ENCODE results near the gene EFNA1. TPM values are rescaled to one million over a fixed set of nuclear protein-coding genes. Genes with fewer than 3 reads are reported as not detected.

EFNA1 gene
- total and polyA plus RNA-seq, 2 donors (not counting 3 experiments of a cell fraction or from before 2014, with no cell fraction given) = 107 to 289 TPM

GRCh38 chr1:155173478-155174323 is 46.0 kb downstream of the EFNA1 start, which contains the start of gene TRIM46:
TSS of gene TRIM46 (plus strand) at chr1:155173849. CDS start at chr1:155173967, 118 bp downstream.
- H4K20me1 ChIP-seq (replicated peaks; ENCODE audit: control insufficient read depth, extremely low read depth, insufficient read depth, low read length) = no peaks in the 10 kb centered on the region
- no peaks in the 10 kb centered on the region for H3K9me1 ChIP-seq (replicated peaks; ENCODE audit: control insufficient read depth, extremely low read depth, insufficient read depth, low read length)
- intact Hi-C loops (cut with micrococcal nuclease) (loop anchor here (1.0 kb wide), 1 partner anchor 82 kb away; no protein-coding TSS in a partner anchor), dilution Hi-C loops (cut with MboI; ENCODE audit: extremely low pct_ligation_motif_present, low sequenced_read_pairs) (no loop called here)
- peaks cover 6 to 24% of the 10 kb centered on the region in 2 experiments for H3K36me3 ChIP-seq (ENCODE audit: control insufficient read depth in 2 of 2, extremely low read depth in 1 of 2, insufficient read depth in 2 of 2, low read length in 2 of 2)
- H3K4me1 ChIP-seq (ENCODE audit: control insufficient read depth, extremely low read depth, insufficient read depth, low read length) = peaks cover 11% of the 10 kb centered on the region
- ChIA-PET POLR2A (interaction anchor here (0.9 to 1.3 kb wide), 3 partner anchors 20 to 82 kb away, joined by 3 to 8 read pairs (median 3); no protein-coding TSS in a partner anchor), CTCF (interaction anchor here (0.7 to 8.3 kb wide), 23 partner anchors 9 to 201 kb away, joined by 3 to 673 read pairs (median 5); partner anchors contain the start of genes ADAM15 and SLC50A1)
- H3K9me3 ChIP-seq (replicated peaks; ENCODE audit: control insufficient read depth, insufficient read depth, low read length) = no peaks in the 10 kb centered on the region
- peaks cover 16% of the 10 kb centered on the region for H3K79me2 ChIP-seq (ENCODE audit: control insufficient read depth, insufficient read depth, low read length)
- peak within 1 kb of the TSS; percentile 79 for H3K4me2 ChIP-seq (ENCODE audit: insufficient read depth, low read length)
- peak within 1 kb of the TSS; percentile 52 to 91 (median 63) for H3K4me3 ChIP-seq (replicated peaks in 1 of 3; ENCODE audit: insufficient read depth in 1 of 3, low read depth in 1 of 3, low read length in 3 of 3)
- BruUV-seq (replicated peaks) = no TSS peak
- no peaks in the 10 kb centered on the region for H3K27me3 ChIP-seq (ENCODE audit: control insufficient read depth in 2 of 2, insufficient read depth in 2 of 2, low read length in 2 of 2)
- peak within 1 kb of the TSS; percentile 95 for H2AFZ ChIP-seq (ENCODE audit: low read depth, low read length)
- H3K9ac ChIP-seq (replicated peaks; ENCODE audit: extremely low read depth, insufficient read depth, low read length) = peak within 1 kb of the TSS; percentile 90
- no peak for TF ChIP-seq EZH2 (IDR thresholded peaks at IDR 0.05; ENCODE audit: borderline replicate concordance, low read depth, low read length, severe bottlenecking)
- DNase-seq (ENCODE audit: low read depth, low spot score) = peak; percentile 24
- peak within 1 kb of the TSS; percentile 76 for H3K27ac ChIP-seq (ENCODE audit: insufficient read depth, low read depth, low read length)
- FAIRE-seq = peak; percentile 46

GRCh38 chr1:155174324-155175280 is 46.9 kb downstream of the EFNA1 start:
- TF ChIP-seq POLR2A (IDR thresholded peaks at IDR 0.05; ENCODE audit: low read depth, low read length) = no peak
- peak; percentile 36 for TF ChIP-seq POLR2AphosphoS5 (IDR thresholded peaks at IDR 0.05; ENCODE audit: insufficient read depth, low read depth, low read length)
- POLR2A ChIA-PET = no interaction called here
- dilution Hi-C loops (cut with MboI; ENCODE audit: extremely low pct_ligation_motif_present, low sequenced_read_pairs) = no loop called here
- intact Hi-C loops (cut with micrococcal nuclease) = no loop called here
- DNase-seq (ENCODE audit: low read depth, low spot score) (peak; percentile 24), FAIRE-seq (peak; percentile 24)
- peaks cover 16% of the 10 kb centered on the region for H3K79me2 ChIP-seq (ENCODE audit: control insufficient read depth, insufficient read depth, low read length)
- BruUV-seq (replicated peaks) = no TSS peak
- peak overlapping the region; percentile 79 for H3K4me2 ChIP-seq (ENCODE audit: insufficient read depth, low read length)
- H3K9me1 ChIP-seq (replicated peaks; ENCODE audit: control insufficient read depth, extremely low read depth, insufficient read depth, low read length) = no peaks in the 10 kb centered on the region
- no peak overlapping the region for H3K27ac ChIP-seq (ENCODE audit: insufficient read depth, low read depth, low read length)
- H3K4me1 ChIP-seq (ENCODE audit: control insufficient read depth, extremely low read depth, insufficient read depth, low read length) = peaks cover 11% of the 10 kb centered on the region
- no peaks in the 10 kb centered on the region for H4K20me1 ChIP-seq (replicated peaks; ENCODE audit: control insufficient read depth, extremely low read depth, insufficient read depth, low read length)
- H3K4me3 ChIP-seq (replicated peaks in 1 of 3; ENCODE audit: insufficient read depth in 1 of 3, low read depth in 1 of 3, low read length in 3 of 3) = peak overlapping the region; percentile 41 to 91 (median 63)
- CTCF ChIA-PET = interaction anchor here (0.6 to 3.9 kb wide), 12 partner anchors 10 to 628 kb away, joined by 3 to 88 read pairs (median 7); partner anchors contain the start of gene THBS3
- no peaks in the 10 kb centered on the region for H3K9me3 ChIP-seq (replicated peaks; ENCODE audit: control insufficient read depth, insufficient read depth, low read length)
- H2AFZ ChIP-seq (ENCODE audit: low read depth, low read length) = peak overlapping the region; percentile 95
- H3K9ac ChIP-seq (replicated peaks; ENCODE audit: extremely low read depth, insufficient read depth, low read length) = no peak overlapping the region
- H3K36me3 ChIP-seq (ENCODE audit: control insufficient read depth in 2 of 2, extremely low read depth in 1 of 2, insufficient read depth in 2 of 2, low read length in 2 of 2) = peaks cover 4 to 25% of the 10 kb centered on the region in 2 experiments
- H3K27me3 ChIP-seq (ENCODE audit: control insufficient read depth in 2 of 2, insufficient read depth in 2 of 2, low read length in 2 of 2) = no peaks in the 10 kb centered on the region
